AG04450 (cell line): ENCODE data around the gene LEMD1. TPM values are rescaled to one million over a fixed set of nuclear protein-coding genes. Genes with fewer than 3 reads are reported as not detected.

ENCODE experiments used
- CTCF ChIA-PET: fragments of 300-600, 350-600 bp; formaldehyde crosslinking; extraction: SDS; loops from one replicate; lab custom pipeline; 2022; ENCODE audit warnings: antibody characterized with exemption, inconsistent platforms; lab: Charles Lee
- POLR2A ChIA-PET: fragments of 350-600 bp; formaldehyde crosslinking; extraction: SDS; loops from one replicate; lab custom pipeline; 2021; ENCODE audit warnings: antibody characterized with exemption, inconsistent platforms; lab: Yijun Ruan, JAX
- DNase-seq: peaks from one replicate; pipeline ENCODE4 v3.0.0-alpha.2; 2011; ENCODE audit warnings: low read depth, low spot score
- H3K27ac ChIP-seq: one replicate; pipeline ENCODE4 v1.5.1; 2012; ENCODE audit warnings: low read depth, low read length, control low read depth
- H3K27me3 ChIP-seq: one replicate; pipeline ENCODE4 v1.6.0; 2012; ENCODE audit warnings: low read length; ENCODE audit not compliant: control insufficient read depth, insufficient read depth
- H3K4me3 ChIP-seq: 2 replicates; pipeline ENCODE4 v1.5.1; 2011; ENCODE audit warnings: mild to moderate bottlenecking, low read depth, low read length, control low read depth
- H3K9me3 ChIP-seq: 2 replicates; pipeline ENCODE4 v1.5.1; 2012; ENCODE audit warnings: low read length; ENCODE audit not compliant: control insufficient read depth, insufficient read depth
- CTCF ChIP-seq: IDR thresholded peaks from 2 replicates; pipeline ENCODE4 v1.5.1; 2011; ENCODE audit warnings: low read depth, low read length, control low read depth, inconsistent platforms
- polyA plus RNA-seq: library from polyadenylated mRNA; depleted of rRNA; stranded (reverse); fragments of >200 nt; gene quantifications from 2 replicates; pipeline ENCODE4 v1.2.3, GENCODE V29; 2011

The LEMD1 gene
- polyA plus RNA-seq, 1 experiment: not detected

DNA sequence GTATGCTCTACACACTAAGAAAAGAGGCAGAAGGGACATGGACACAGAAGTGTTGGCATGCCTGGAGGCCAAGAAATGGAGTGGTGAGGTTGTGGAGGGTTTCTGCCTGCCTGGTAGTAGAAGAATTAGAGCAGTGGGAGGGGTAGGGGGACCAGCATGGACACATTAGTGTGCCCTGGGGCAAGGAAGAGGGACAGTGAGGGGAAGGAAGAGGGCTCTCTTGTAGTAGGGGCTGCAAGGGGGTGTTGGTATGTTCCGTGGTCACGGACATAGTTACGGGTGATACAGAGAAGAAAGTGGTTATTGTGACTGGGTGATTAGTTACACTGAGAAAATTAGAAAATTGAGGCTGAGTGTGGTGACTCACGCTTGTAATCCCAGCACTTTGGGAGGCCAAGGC, 23.3 kb downstream of the LEMD1 start:
- Histone ChIP-seq H3K27me3 (peaks cover 7% of the 10 kb centered on the region), H3K4me3 (no peak overlapping the region), H3K9me3 (peaks cover 2% of the 10 kb centered on the region; the same call in 1 of the 2 replicates), H3K27ac (no peak overlapping the region)
- TF ChIP-seq CTCF: no peak
- no peak for DNase-seq
- ChIA-PET CTCF (interaction anchor here (4.5 kb wide), 1 partner anchor 88 kb away, joined by 76 read pairs; no protein-coding TSS in a partner anchor), POLR2A (no interaction called here)

GRCh38 chr1:205396967-205397616, 24.8 kb downstream of the LEMD1 start:
- ChIA-PET POLR2A (interaction anchor here (0.6 kb wide), 1 partner anchor 20 kb away, joined by 5 read pairs; no protein-coding TSS in a partner anchor), CTCF (interaction anchor here (0.5 to 4.5 kb wide), 17 partner anchors 9 to 1525 kb away, joined by 3 to 76 read pairs (median 6); no protein-coding TSS in a partner anchor)
- H3K4me3 ChIP-seq: no peak overlapping the region
- H3K27me3 ChIP-seq: peaks cover 9% of the 10 kb centered on the region
- H3K9me3 ChIP-seq: peaks cover 2% of the 10 kb centered on the region; the same call in 1 of the 2 replicates
- DNase-seq: no peak
- no peak overlapping the region for H3K27ac ChIP-seq
- TF ChIP-seq CTCF: peak; percentile 70

DNA sequence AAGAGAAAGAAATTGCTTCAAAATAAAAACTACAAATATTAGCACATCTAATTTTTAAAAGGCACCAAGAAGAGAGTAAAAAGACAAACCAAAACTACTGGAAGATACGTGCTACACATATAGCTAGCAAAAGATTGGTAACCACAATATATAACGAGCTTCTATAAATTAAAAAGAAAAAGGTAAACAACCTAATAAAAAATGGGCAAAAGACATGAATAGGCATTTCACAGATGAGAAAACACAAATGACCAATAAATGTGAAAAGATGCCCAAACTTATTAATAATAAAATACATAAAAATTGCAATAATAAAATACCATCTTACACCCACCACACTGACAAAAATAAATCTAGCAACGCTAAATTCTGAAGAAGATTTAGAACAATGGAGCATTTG, 26.2 kb downstream of the LEMD1 start:
- Histone ChIP-seq H3K4me3 (no peak overlapping the region), H3K9me3 (peaks cover 2% of the 10 kb centered on the region), H3K27me3 (peaks cover 18% of the 10 kb centered on the region), H3K27ac (no peak overlapping the region)
- CTCF ChIA-PET: interaction anchor here (1.9 to 4.5 kb wide), 6 partner anchors 35 to 131 kb away, joined by 7 to 76 read pairs (median 18); no protein-coding TSS in a partner anchor
- DNase-seq: no peak
- TF ChIP-seq CTCF: no peak
- POLR2A ChIA-PET: no interaction called here

DNA sequence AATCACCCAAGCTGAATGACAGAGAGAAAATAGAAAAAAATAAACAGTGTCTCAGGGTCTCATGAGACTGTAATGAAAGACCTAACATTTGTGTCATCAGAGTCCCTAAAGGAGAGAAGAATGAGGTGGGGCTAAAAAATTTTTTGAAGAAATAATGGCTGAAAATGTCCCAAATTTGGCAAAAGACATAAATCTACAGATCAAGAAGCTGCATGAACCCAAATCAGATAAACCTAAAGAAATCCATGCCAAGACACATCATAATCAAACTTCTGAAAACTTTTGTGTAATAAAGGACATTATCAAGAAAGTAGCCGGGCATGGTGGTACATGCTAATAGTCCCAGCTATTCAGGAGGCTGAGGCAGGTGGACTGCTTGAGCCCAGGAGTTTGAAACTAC, 29.2 kb downstream of the LEMD1 start:
- H3K27me3 ChIP-seq: peaks cover 18% of the 10 kb centered on the region
- DNase-seq: no peak
- no peak for TF ChIP-seq CTCF
- H3K27ac ChIP-seq: no peak overlapping the region
- H3K4me3 ChIP-seq: no peak overlapping the region
- ChIA-PET POLR2A (no interaction called here), CTCF (interaction anchor here (0.9 to 2.8 kb wide), 2 partner anchors 39 to 93 kb away, joined by 3 to 11 read pairs; no protein-coding TSS in a partner anchor)
- H3K9me3 ChIP-seq: peaks cover 2% of the 10 kb centered on the region

DNA sequence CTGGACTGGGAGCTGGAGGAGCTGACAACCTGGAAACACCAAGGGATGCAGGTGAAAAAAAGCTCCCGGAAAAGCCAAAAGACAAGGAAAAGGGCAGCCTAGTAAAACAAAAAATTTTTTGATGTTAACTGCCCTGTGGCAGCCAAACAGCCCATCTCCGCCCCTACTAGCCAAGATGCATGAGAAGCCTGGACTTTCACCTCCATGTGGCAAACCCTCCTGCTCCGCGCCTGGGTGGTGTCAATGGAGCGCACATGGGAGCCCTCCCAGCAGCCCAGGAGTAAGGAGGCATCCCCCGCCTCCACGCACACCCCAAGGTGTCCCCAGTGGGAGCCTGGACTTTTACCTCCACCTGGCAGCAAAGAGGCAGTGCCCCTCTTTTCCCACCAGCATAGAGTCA, 30.5 kb downstream of the LEMD1 start:
- POLR2A ChIA-PET: no interaction called here
- CTCF ChIA-PET: interaction anchor here (2.5 to 2.8 kb wide), 2 partner anchors 37 to 94 kb away, joined by 9 to 11 read pairs; no protein-coding TSS in a partner anchor
- DNase-seq: no peak
- H3K9me3 ChIP-seq: peaks cover 2% of the 10 kb centered on the region
- H3K4me3 ChIP-seq: no peak overlapping the region
- no peak for TF ChIP-seq CTCF
- no peak overlapping the region for H3K27ac ChIP-seq
- H3K27me3 ChIP-seq: peaks cover 18% of the 10 kb centered on the region
